AG04449 (cell line): Measurements from ENCODE around the gene SLC34A3.
"Not testable (repeated sequence)": the region's sequence is repeated elsewhere in the genome, so short reads cannot be mapped to it uniquely, and the experiment has no call there.

Experiments used
- CTCF ChIA-PET: fragments of 350-600 bp; formaldehyde crosslinking; extraction: SDS; loops from one replicate; lab custom pipeline; 2021; ENCODE audit warnings: antibody characterized with exemption; lab: Yijun Ruan, JAX
- POLR2A ChIA-PET: fragments of 400-600, 350-600 bp; formaldehyde crosslinking; extraction: SDS; loops from one replicate; lab custom pipeline; 2020; ENCODE audit warnings: antibody characterized with exemption, inconsistent platforms; lab: Yijun Ruan, JAX
- DNase-seq: peaks from one replicate; pipeline ENCODE4 v3.0.0-alpha.2; 2010; ENCODE audit warnings: low read depth, low spot score
- H3K4me3 ChIP-seq: 2 replicates; pipeline ENCODE4 v1.5.1; 2011; ENCODE audit warnings: low read depth, mild to moderate bottlenecking, control low read depth, low read length
- CTCF ChIP-seq: IDR thresholded peaks from one replicate; pipeline ENCODE4 v1.5.1; 2011; ENCODE audit warnings: mild to moderate bottlenecking, moderate library complexity, low read length, control low read depth, inconsistent platforms; ENCODE audit not compliant: insufficient read depth; ENCODE audit errors: missing control alignments

Gene SLC34A3

GRCh38 chr9:137254624-137255447, 24.1 kb downstream of the SLC34A3 start, which contains the start of gene NELFB:
Gene NELFB, plus strand, starts transcription at chr9:137255327.
- ChIA-PET POLR2A (interaction anchor here (6.8 kb wide), 1 partner anchor 12 kb away, joined by 164 read pairs; the partner anchor contains the start of gene TUBB4B), CTCF (interaction anchor here (1.4 to 4.5 kb wide), 4 partner anchors 9 to 27 kb away, joined by 4 to 24 read pairs (median 6); no protein-coding TSS in a partner anchor)
- no peak for TF ChIP-seq CTCF
- no peak for DNase-seq
- peak within 1 kb of the TSS; percentile 88 for H3K4me3 ChIP-seq

- no peak for DNase-seq
- CTCF ChIA-PET, result interaction anchor here (0.6 to 4.5 kb wide), 8 partner anchors 10 to 220 kb away, joined by 3 to 24 read pairs (median 4); partner anchors contain the start of gene TOR4A
- POLR2A ChIA-PET, result interaction anchor here (6.8 kb wide), 1 partner anchor 13 kb away, joined by 164 read pairs; the partner anchor contains the start of gene TUBB4B
- peak overlapping the region; percentile 88 for H3K4me3 ChIP-seq
- no peak for TF ChIP-seq CTCF
These were observed 24.9 kb downstream of the SLC34A3 start for GRCh38 chr9:137255448-137256114.

GRCh38 chr9:137256362-137256761, 25.7 kb downstream of the SLC34A3 start:
- peak overlapping the region; percentile 88 for H3K4me3 ChIP-seq
- ChIA-PET CTCF (interaction anchor here (0.6 to 4.5 kb wide), 5 partner anchors 9 to 221 kb away, joined by 3 to 24 read pairs (median 4); partner anchors contain the start of gene TOR4A), POLR2A (interaction anchor here (6.8 kb wide), 1 partner anchor 14 kb away, joined by 164 read pairs; the partner anchor contains the start of gene TUBB4B)
- DNase-seq, result no peak
- no peak for TF ChIP-seq CTCF

DNA sequence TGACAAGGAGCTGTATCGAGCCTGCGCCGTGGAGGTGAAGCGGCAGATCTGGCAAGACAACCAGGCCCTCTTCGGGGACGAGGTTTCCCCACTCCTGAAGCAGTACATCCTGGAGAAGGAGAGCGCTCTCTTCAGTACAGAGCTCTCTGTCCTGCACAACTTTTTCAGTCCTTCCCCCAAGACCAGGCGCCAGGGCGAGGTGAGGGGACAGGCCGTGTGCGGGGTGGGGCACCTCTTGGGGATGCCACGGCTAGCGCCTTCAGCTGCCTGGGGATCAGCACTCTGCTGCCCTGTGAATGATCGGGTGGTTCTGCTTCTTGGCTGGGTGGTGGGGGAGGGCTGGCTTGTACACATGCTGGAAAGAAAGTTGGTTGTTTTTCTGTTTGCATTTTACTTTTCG, 26.2 kb downstream of the SLC34A3 start:
- no peak for DNase-seq
- ChIA-PET POLR2A (interaction anchor here (6.8 kb wide), 1 partner anchor 14 kb away, joined by 164 read pairs; the partner anchor contains the start of gene TUBB4B), CTCF (interaction anchor here (0.6 to 4.5 kb wide), 5 partner anchors 14 to 221 kb away, joined by 3 to 24 read pairs (median 4); partner anchors contain the start of gene TOR4A)
- no peak for TF ChIP-seq CTCF
- peak overlapping the region; percentile 88 for H3K4me3 ChIP-seq

DNA sequence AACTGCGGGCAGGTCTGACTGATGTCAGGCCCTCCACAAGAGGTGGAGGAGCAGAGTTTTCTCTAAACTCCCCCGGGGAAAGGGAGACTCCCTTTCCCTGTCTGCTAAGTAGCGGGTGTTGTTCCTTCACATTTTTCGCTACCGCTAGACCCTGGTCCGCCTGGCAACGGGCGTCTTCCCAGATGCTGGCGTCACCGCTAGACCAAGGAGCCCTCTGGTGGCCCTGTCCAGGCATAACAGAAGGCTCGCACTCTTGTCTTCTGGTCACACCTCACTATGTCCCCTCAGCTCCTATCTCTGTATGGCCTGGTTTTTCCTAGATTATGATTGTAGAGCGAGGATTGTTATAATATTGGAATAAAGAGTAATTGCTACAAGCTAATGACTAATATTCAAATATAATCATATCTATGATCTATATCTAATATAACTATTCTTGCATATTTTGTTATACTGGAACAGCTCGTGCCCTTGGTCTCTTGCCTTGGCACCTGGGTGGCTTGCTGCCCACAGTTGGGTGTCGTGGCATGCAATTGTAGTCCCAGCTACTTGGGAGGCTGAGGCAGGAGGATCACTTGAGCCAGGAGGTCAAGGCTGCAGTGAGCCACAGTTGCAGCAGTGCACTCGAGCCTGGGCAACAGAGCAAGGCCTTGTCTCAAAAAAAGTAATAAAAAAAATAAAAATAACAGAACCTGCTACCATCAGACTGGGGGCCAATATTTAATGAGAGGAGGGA, 31.6 kb downstream of the SLC34A3 start:
- ChIA-PET CTCF (interaction anchor here (0.6 to 1.6 kb wide), 9 partner anchors 9 to 165 kb away, joined by 3 to 7 read pairs (median 3); partner anchors contain the start of gene TOR4A), POLR2A (interaction anchor here (1.2 kb wide), 1 partner anchor 22 kb away, joined by 5 read pairs; no protein-coding TSS in a partner anchor)
- not testable (repeated sequence) for DNase-seq, H3K4me3 ChIP-seq
- TF ChIP-seq CTCF, result peak; percentile 18
